ENCODE results near the gene TMCO1. TPM values are rescaled to one million over a fixed set of nuclear protein-coding genes. Genes with fewer than 3 reads are reported as not detected.
A peak's percentile ranks its signal among the peaks of the same experiment; 100 is the strongest.

TMCO1 gene
- total RNA-seq, 3 donors from 2014 or later (not counting 1 experiment from before 2014, with no cell fraction given) = 45.4 to 52.6 (median 47.6) TPM

DNA sequence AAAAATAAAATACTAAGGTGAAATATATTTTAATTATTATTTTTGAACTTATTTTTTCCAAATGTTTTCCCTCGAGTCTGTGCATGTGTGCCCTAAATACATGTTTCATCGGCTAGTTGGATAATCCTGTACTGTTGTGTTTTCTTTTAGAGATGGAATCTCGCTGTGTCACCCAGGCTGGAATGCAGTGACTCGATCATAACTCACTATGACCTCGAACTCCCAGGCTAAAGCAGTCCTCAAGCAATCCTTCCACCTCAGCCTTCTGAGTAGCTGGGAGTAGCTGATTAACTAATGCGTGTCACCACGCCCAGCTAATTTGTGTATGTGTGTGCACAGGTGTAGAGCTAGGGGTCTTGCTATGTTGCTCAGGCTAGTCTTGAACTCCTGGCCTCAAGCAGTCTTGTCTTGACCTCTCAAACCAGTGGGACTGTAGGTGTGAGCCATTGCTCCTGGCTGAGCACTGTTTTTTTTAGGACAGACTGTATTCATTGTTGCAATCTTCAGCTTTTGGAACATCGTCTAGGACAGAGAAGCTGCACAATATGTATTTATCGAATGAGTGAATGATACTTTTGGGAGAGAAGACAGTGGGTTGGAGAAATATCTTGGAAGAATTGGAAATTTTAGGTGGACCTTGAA lies 4.8 kb upstream of the TMCO1 start:
- DNase-seq (no peak), ATAC-seq (no peak)
- intact Hi-C loops (cut with micrococcal nuclease) = no loop called here
- Mint-ChIP-seq H3K4me1 (peaks cover 16% of the 10 kb centered on the region in 2 donors), H3K36me3 (peaks cover 8% of the 10 kb centered on the region), H3K9me3 (no peaks in the 10 kb centered on the region), H3K27ac (no peak overlapping the region), H3K27me3 (ENCODE audit: low read depth in 2 of 2) (no peaks in the 10 kb centered on the region), H3K4me3 (no peak overlapping the region)
- H3K27ac ChIP-seq (ENCODE audit: low read length) = no peak overlapping the region
- TF ChIP-seq, protein P1, sequence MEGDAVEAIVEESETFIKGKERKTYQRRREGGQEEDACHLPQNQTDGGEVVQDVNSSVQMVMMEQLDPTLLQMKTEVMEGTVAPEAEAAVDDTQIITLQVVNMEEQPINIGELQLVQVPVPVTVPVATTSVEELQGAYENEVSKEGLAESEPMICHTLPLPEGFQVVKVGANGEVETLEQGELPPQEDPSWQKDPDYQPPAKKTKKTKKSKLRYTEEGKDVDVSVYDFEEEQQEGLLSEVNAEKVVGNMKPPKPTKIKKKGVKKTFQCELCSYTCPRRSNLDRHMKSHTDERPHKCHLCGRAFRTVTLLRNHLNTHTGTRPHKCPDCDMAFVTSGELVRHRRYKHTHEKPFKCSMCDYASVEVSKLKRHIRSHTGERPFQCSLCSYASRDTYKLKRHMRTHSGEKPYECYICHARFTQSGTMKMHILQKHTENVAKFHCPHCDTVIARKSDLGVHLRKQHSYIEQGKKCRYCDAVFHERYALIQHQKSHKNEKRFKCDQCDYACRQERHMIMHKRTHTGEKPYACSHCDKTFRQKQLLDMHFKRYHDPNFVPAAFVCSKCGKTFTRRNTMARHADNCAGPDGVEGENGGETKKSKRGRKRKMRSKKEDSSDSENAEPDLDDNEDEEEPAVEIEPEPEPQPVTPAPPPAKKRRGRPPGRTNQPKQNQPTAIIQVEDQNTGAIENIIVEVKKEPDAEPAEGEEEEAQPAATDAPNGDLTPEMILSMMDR (IDR thresholded peaks at IDR 0.05) = no peak
- H3K4me3 ChIP-seq (ENCODE audit: low read length) = no peak overlapping the region
- H3K36me3 ChIP-seq (ENCODE audit: control insufficient read depth, insufficient read depth, low read length) = no peaks in the 10 kb centered on the region
- no peaks in the 10 kb centered on the region for H3K9me3 ChIP-seq (ENCODE audit: control insufficient read depth, insufficient read depth, low read length)
- H3K4me1 ChIP-seq (ENCODE audit: control insufficient read depth, insufficient read depth, low read length) = peaks cover 7% of the 10 kb centered on the region
- no peaks in the 10 kb centered on the region for H3K27me3 ChIP-seq (ENCODE audit: control insufficient read depth, insufficient read depth, low read length)
- WGBS (ENCODE audit: insufficient coverage) = 97% methylated on average over 9 of the region's 9 CpGs

DNA sequence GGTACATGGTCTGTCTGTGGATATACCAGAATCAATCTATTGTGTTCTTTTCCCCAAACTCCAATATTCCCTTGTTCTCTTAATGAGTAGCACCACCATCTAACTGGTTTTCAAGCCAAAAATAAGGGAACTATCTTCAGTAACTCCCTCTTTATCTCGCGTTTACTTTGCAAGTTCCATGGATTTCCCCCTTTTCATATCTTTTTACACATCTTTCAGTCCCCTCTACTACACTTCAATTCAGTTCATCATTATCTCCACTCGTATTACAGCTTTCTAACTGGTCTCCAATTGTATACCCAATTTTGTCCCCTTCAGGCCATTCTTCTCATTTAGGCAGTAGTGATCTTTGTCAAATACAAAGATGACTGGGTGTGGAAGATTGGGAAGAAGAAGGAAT lies 4.1 kb upstream of the TMCO1 start:
- intact Hi-C loops (cut with micrococcal nuclease) = no loop called here
- Histone ChIP-seq H3K27ac (ENCODE audit: low read length) (no peak overlapping the region), H3K4me1 (ENCODE audit: control insufficient read depth, insufficient read depth, low read length) (peaks cover 8% of the 10 kb centered on the region), H3K36me3 (ENCODE audit: control insufficient read depth, insufficient read depth, low read length) (no peaks in the 10 kb centered on the region), H3K4me3 (ENCODE audit: low read length) (no peak overlapping the region), H3K9me3 (ENCODE audit: control insufficient read depth, insufficient read depth, low read length) (no peaks in the 10 kb centered on the region), H3K27me3 (ENCODE audit: control insufficient read depth, insufficient read depth, low read length) (no peaks in the 10 kb centered on the region)
- no peak for DNase-seq
- Mint-ChIP-seq H3K4me3 (no peak overlapping the region), H3K27me3 (ENCODE audit: low read depth in 2 of 2) (no peaks in the 10 kb centered on the region), H3K36me3 (peaks cover 8% of the 10 kb centered on the region), H3K27ac (no peak overlapping the region), H3K9me3 (no peaks in the 10 kb centered on the region), H3K4me1 (peaks cover 23 to 24% of the 10 kb centered on the region in 2 donors)
- TF ChIP-seq, protein P1 (IDR thresholded peaks at IDR 0.05) = no peak
- no peak for ATAC-seq
- 100% methylated on average over 3 of the region's 3 CpGs for WGBS (ENCODE audit: insufficient coverage)

DNA sequence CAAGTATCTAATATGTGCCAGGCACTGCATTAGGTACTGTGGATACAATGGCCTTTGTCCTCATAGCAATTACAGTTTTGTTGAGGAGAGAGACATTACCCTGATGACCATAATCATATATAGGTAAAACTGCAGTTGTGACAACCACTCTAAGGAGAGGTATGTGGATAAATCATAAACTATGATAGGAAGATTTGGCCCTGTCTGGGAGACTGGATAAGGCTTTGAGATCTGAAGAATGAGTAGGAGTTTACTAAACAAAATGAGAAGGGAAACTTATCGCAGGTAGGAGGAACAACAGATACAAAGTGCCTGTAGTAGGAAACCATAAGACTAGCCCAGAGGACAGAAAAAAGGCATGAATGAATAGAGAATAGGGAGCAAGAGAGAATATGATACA lies 4.4 kb downstream of the TMCO1 start:
- no peak for ATAC-seq
- H3K27ac Mint-ChIP-seq = peak overlapping the region; percentile 20 to 22
- Histone ChIP-seq H3K27me3 (ENCODE audit: control insufficient read depth, insufficient read depth, low read length) (no peaks in the 10 kb centered on the region), H3K4me3 (ENCODE audit: low read length) (no peak overlapping the region), H3K4me1 (ENCODE audit: control insufficient read depth, insufficient read depth, low read length) (peaks cover 5% of the 10 kb centered on the region), H3K36me3 (ENCODE audit: control insufficient read depth, insufficient read depth, low read length) (peaks cover 35% of the 10 kb centered on the region), H3K27ac (ENCODE audit: low read length) (no peak overlapping the region), H3K9me3 (ENCODE audit: control insufficient read depth, insufficient read depth, low read length) (no peaks in the 10 kb centered on the region)
- peaks cover 9% of the 10 kb centered on the region for H3K36me3 Mint-ChIP-seq
- TF ChIP-seq, protein P1 (IDR thresholded peaks at IDR 0.05) = no peak
- peaks cover 52 to 56% of the 10 kb centered on the region in 2 donors for H3K4me1 Mint-ChIP-seq
- H3K9me3 Mint-ChIP-seq = no peaks in the 10 kb centered on the region
- no peak overlapping the region for H3K4me3 Mint-ChIP-seq
- intact Hi-C loops (cut with micrococcal nuclease) = no loop called here
- DNase-seq = no peak
- 97% methylated on average over 1 of the region's 1 CpG for WGBS (ENCODE audit: insufficient coverage)
- H3K27me3 Mint-ChIP-seq (ENCODE audit: low read depth in 2 of 2) = no peaks in the 10 kb centered on the region

DNA sequence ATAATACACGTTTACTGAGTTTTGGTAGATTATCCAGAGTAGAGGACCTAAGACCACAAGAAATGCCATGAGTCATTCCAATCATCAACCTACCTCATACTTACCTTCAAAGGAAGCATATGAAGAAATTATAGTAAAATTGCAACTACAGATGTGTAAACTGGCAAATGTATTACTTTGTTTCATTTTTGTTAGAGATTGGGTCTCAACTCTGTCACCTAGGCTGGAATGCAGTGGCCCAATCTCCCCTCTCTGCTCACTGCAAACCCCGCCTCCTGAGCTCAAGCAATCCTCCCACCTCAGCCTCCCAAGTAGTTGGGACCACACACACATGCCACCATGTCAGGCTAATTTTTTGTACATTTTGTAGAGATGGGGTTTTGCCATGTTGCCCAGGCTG lies 5.2 kb downstream of the TMCO1 start:
- no peaks in the 10 kb centered on the region for H3K27me3 Mint-ChIP-seq (ENCODE audit: low read depth in 2 of 2)
- Histone ChIP-seq H3K4me1 (ENCODE audit: control insufficient read depth, insufficient read depth, low read length) (peaks cover 5% of the 10 kb centered on the region), H3K9me3 (ENCODE audit: control insufficient read depth, insufficient read depth, low read length) (no peaks in the 10 kb centered on the region), H3K27me3 (ENCODE audit: control insufficient read depth, insufficient read depth, low read length) (no peaks in the 10 kb centered on the region), H3K36me3 (ENCODE audit: control insufficient read depth, insufficient read depth, low read length) (peaks cover 38% of the 10 kb centered on the region), H3K27ac (ENCODE audit: low read length) (no peak overlapping the region), H3K4me3 (ENCODE audit: low read length) (no peak overlapping the region)
- DNase-seq (no peak), ATAC-seq (no peak)
- intact Hi-C loops (cut with micrococcal nuclease) = no loop called here
- peaks cover 9% of the 10 kb centered on the region for H3K36me3 Mint-ChIP-seq
- no peak overlapping the region for H3K27ac Mint-ChIP-seq
- TF ChIP-seq, protein P1 (IDR thresholded peaks at IDR 0.05) = no peak
- no peak overlapping the region for H3K4me3 Mint-ChIP-seq
- peaks cover 43 to 53% of the 10 kb centered on the region in 2 donors for H3K4me1 Mint-ChIP-seq
- 100% methylated on average over 1 of the region's 2 CpGs for WGBS (ENCODE audit: insufficient coverage)
- H3K9me3 Mint-ChIP-seq = no peaks in the 10 kb centered on the region
